ENCODE results near the gene PDE11A.
"Not testable (repeated sequence)": the region's sequence is repeated elsewhere in the genome, so short reads cannot be mapped to it uniquely, and the experiment has no call there.

The PDE11A gene

GRCh38 chr2:177828557-177828956, 244.0 kb downstream of the PDE11A start:
- FAIRE-seq: no peak

GRCh38 chr2:177826897-177827296, 245.7 kb downstream of the PDE11A start:
- no peak for FAIRE-seq
- no peak for DNase-seq (ENCODE audit: low spot score)

More at GRCh38 chr2:177828557-177828956, 244.0 kb downstream of the PDE11A start:
- no peak for DNase-seq (ENCODE audit: low spot score)

GRCh38 chr2:177822941-177823340, 249.6 kb downstream of the PDE11A start:
- FAIRE-seq (no peak), DNase-seq (ENCODE audit: low spot score) (no peak)

GRCh38 chr2:177818412-177818811, 254.2 kb downstream of the PDE11A start:
- no peak for FAIRE-seq

GRCh38 chr2:177817300-177817699, 255.3 kb downstream of the PDE11A start:
- DNase-seq (ENCODE audit: low spot score) (no peak), FAIRE-seq (no peak)

More at GRCh38 chr2:177818412-177818811, 254.2 kb downstream of the PDE11A start:
- DNase-seq (ENCODE audit: low spot score): no peak

GRCh38 chr2:177816766-177817165, 255.8 kb downstream of the PDE11A start:
- no peak for FAIRE-seq
- no peak for DNase-seq (ENCODE audit: low spot score)

- no peak for FAIRE-seq
- DNase-seq (ENCODE audit: low spot score): no peak
Observed at GRCh38 chr2:177812713-177813396, 259.7 kb downstream of the PDE11A start.

- no peak for FAIRE-seq
- no peak for DNase-seq (ENCODE audit: low spot score)
Observed at GRCh38 chr2:177810906-177811305, 261.7 kb downstream of the PDE11A start.

- FAIRE-seq (no peak), DNase-seq (ENCODE audit: low spot score) (no peak)
Observed at GRCh38 chr2:177808984-177809809, 263.4 kb downstream of the PDE11A start.

- no peak for FAIRE-seq
- no peak for DNase-seq (ENCODE audit: low spot score)
Observed at GRCh38 chr2:177806025-177806424, 266.6 kb downstream of the PDE11A start.

GRCh38 chr2:177799531-177799930, 273.0 kb downstream of the PDE11A start:
- FAIRE-seq: no peak

GRCh38 chr2:177797808-177798207, 274.8 kb downstream of the PDE11A start:
- DNase-seq (ENCODE audit: low spot score): no peak
- no peak for FAIRE-seq

More at GRCh38 chr2:177799531-177799930, 273.0 kb downstream of the PDE11A start:
- DNase-seq (ENCODE audit: low spot score): peak; percentile 18

GRCh38 chr2:177796654-177797415, 275.7 kb downstream of the PDE11A start:
- no peak for FAIRE-seq
- DNase-seq (ENCODE audit: low spot score): no peak

- FAIRE-seq (no peak), DNase-seq (ENCODE audit: low spot score) (no peak)
Observed at GRCh38 chr2:177796011-177796410, 276.6 kb downstream of the PDE11A start.

- FAIRE-seq; DNase-seq (ENCODE audit: low spot score): not testable (repeated sequence)
Observed at GRCh38 chr2:177785143-177785542, 287.4 kb downstream of the PDE11A start.

- DNase-seq (ENCODE audit: low spot score) (no peak), FAIRE-seq (no peak)
Observed at GRCh38 chr2:177784745-177785067, 287.9 kb downstream of the PDE11A start.

- FAIRE-seq (no peak), DNase-seq (ENCODE audit: low spot score) (peak; percentile 17)
Observed at GRCh38 chr2:177783835-177784744, 288.5 kb downstream of the PDE11A start.

GRCh38 chr2:177783091-177783490, 289.5 kb downstream of the PDE11A start:
- FAIRE-seq (no peak), DNase-seq (ENCODE audit: low spot score) (no peak)

GRCh38 chr2:177782613-177783012, 290.0 kb downstream of the PDE11A start:
- no peak for FAIRE-seq
- no peak for DNase-seq (ENCODE audit: low spot score)

- no peak for FAIRE-seq
Observed at GRCh38 chr2:177778472-177778871, 294.1 kb downstream of the PDE11A start.

GRCh38 chr2:177772529-177772928, 300.0 kb downstream of the PDE11A start:
- no peak for FAIRE-seq
- no peak for DNase-seq (ENCODE audit: low spot score)

More at GRCh38 chr2:177778472-177778871, 294.1 kb downstream of the PDE11A start:
- no peak for DNase-seq (ENCODE audit: low spot score)
